Stimulated activated CD8-positive, alpha-beta memory T cell treated with anti-CD3 and anti-CD28 coated beads, Interleukin-15, amount 100 ng/mL, for 4 hours (primary cell): ENCODE measurements around the gene UBE2QL1.

ENCODE experiments used
- DNase-seq, 2 donors: peaks; one replicate each; pipeline ENCODE4 v3.0.0-alpha.2; 2020; ENCODE audit warnings: low read depth in 2 of 2

The UBE2QL1 gene

GRCh38 chr5:6478793-6479192, 30.1 kb downstream of the UBE2QL1 start:
- no peak for DNase-seq

- DNase-seq: no peak
Observed at GRCh38 chr5:6480133-6481051, 31.7 kb downstream of the UBE2QL1 start.

- DNase-seq: no peak
Observed at GRCh38 chr5:6482735-6483134, 34.1 kb downstream of the UBE2QL1 start.

GRCh38 chr5:6483880-6484382, 35.3 kb downstream of the UBE2QL1 start:
- DNase-seq: no peak

GRCh38 chr5:6484446-6484845, 35.8 kb downstream of the UBE2QL1 start:
- no peak for DNase-seq

- no peak for DNase-seq
Observed at GRCh38 chr5:6484899-6485298, 36.2 kb downstream of the UBE2QL1 start.

- DNase-seq: no peak
Observed at GRCh38 chr5:6485441-6485840, 36.8 kb downstream of the UBE2QL1 start.

- DNase-seq: no peak
Observed at GRCh38 chr5:6486074-6486473, 37.4 kb downstream of the UBE2QL1 start.

- DNase-seq: no peak
Observed at GRCh38 chr5:6487081-6487480, 38.4 kb downstream of the UBE2QL1 start.

GRCh38 chr5:6488021-6488420, 39.4 kb downstream of the UBE2QL1 start:
- DNase-seq: no peak

GRCh38 chr5:6489643-6490185, 41.1 kb downstream of the UBE2QL1 start:
- DNase-seq: no peak

GRCh38 chr5:6490246-6490645, 41.6 kb downstream of the UBE2QL1 start:
- DNase-seq: no peak

- DNase-seq: no peak
Observed at GRCh38 chr5:6490693-6491092, 42.0 kb downstream of the UBE2QL1 start.

GRCh38 chr5:6491196-6491918, 42.7 kb downstream of the UBE2QL1 start:
- DNase-seq: no peak

- no peak for DNase-seq
Observed at GRCh38 chr5:6491919-6492290, 43.2 kb downstream of the UBE2QL1 start.

GRCh38 chr5:6492934-6493333, 44.3 kb downstream of the UBE2QL1 start:
- DNase-seq: no peak

- DNase-seq: no peak
Observed at GRCh38 chr5:6493681-6494454, 45.2 kb downstream of the UBE2QL1 start.

- DNase-seq: no peak
Observed at GRCh38 chr5:6494939-6495338, 46.3 kb downstream of the UBE2QL1 start.

GRCh38 chr5:6495433-6496206, 47.0 kb downstream of the UBE2QL1 start:
- DNase-seq: no peak

GRCh38 chr5:6496207-6496584, 47.5 kb downstream of the UBE2QL1 start:
- DNase-seq: no peak

- no peak for DNase-seq
Observed at GRCh38 chr5:6496636-6497035, 48.0 kb downstream of the UBE2QL1 start.
